Peyer's patch (tissue), 4 donors: ENCODE data around the gene RPL7A. TPM values are rescaled to one million over a fixed set of nuclear protein-coding genes. Genes with fewer than 3 reads are reported as not detected.

Experiments used
- DNase-seq, 3 donors: peaks; one replicate each; pipeline ENCODE4 v3.0.0-alpha.2; 2017 to 2019
- H3K27ac ChIP-seq, 4 donors: fragments of 200-600 bp; sonication (generic); one replicate each; pipeline ENCODE4 v1.5.1; 2016 to 2019
- H3K27me3 ChIP-seq, 2 donors: fragments of 200-600 bp; sonication (generic); one replicate each; pipeline ENCODE4 v1.5.1; 2019
- H3K36me3 ChIP-seq, 3 donors: fragments of 200-600 bp; sonication (generic); one replicate each; pipeline ENCODE4 v1.5.1; 2016 to 2019
- H3K4me1 ChIP-seq, 4 donors: fragments of 200-600 bp; sonication (generic); one replicate each; pipeline ENCODE4 v1.5.1; 2016 to 2019
- H3K4me3 ChIP-seq, 4 donors: fragments of 200-600 bp; sonication (generic); 1 replicate in 3 of 4; 2 replicates in 1 of 4; pipeline ENCODE4 v1.5.1; 2016 to 2019; ENCODE audit warnings: mild to moderate bottlenecking in 1 of 4
- H3K9me3 ChIP-seq, 4 donors: fragments of 200-600 bp; sonication (generic); one replicate each; pipeline ENCODE4 v1.5.1; 2016 to 2019; ENCODE audit warnings: mild to moderate bottlenecking in 1 of 4
- POLR2A ChIP-seq, 2 donors: fragments of 450-650 bp; IDR thresholded peaks; one replicate each; pipeline ENCODE4 v1.5.1; 2017; ENCODE audit warnings: antibody characterized with exemption in 2 of 2, mild to moderate bottlenecking in 2 of 2, moderate library complexity in 2 of 2
- total RNA-seq, 4 donors: library from RNA; depleted of rRNA; stranded (reverse); fragments of >200 nt; gene quantifications; one replicate each; pipeline ENCODE4 v1.1.0, GENCODE V29; 2016
- TF ChIP-seq, protein P1 (sequence below), 6 experiments: fragments of 450-650 bp in 4 of 6; fragments of 200-600 bp in 2 of 6; sonication (generic) in 1 of 6; IDR thresholded peaks; one replicate each; pipeline ENCODE4 v1.5.1; 2017 to 2019; ENCODE audit warnings: antibody characterized with exemption in 6 of 6, mild to moderate bottlenecking in 3 of 6, moderate library complexity in 1 of 6

The RPL7A gene
- total RNA-seq, 4 donors from 2014 or later, result 708 to 1,565 (median 870) TPM

DNA sequence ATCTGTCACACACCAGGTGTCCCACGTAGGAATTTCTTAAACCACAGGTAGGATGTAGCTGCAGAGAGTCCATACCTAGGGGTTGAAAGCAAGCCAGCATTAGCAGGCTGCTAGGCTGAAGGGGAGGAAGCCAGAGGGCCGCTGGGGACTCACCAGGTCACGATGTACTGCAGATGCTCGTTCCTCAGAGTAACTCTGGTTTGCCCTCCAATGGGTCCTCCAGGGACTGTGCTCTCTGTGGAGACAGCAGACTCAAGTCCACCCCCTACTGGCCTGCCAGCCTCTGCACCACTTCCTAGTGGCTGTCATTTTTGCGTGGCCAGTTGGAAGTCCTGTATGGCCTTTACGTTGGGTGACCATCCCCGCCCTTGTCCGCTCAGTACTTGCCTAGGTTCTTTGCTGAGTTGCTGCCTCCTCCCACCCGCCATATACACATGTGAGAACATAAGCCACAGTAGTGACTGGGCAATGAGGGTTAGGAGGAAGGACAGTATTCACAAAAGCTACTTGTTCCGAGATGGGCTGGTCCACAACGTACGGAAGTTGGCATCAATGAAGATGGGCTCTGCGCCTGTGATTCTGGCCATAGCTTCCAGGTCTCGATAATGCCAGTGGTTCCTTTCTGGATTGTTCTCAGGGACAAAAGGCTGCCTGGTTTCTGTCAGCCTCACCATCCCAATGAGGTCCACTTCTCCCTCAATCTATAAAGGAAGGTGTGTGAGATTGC is 4.1 kb downstream of the RPL7A start:
- H3K27me3 ChIP-seq, result no peaks in the 10 kb centered on the region
- DNase-seq, result peak in 2 of 3 donors; percentile 39 to 67
- H3K4me3 ChIP-seq, result no peak overlapping the region
- H3K9me3 ChIP-seq, result no peaks in the 10 kb centered on the region
- peaks cover 0 to 50% (median 3%) of the 10 kb centered on the region in 3 donors for H3K36me3 ChIP-seq
- H3K4me1 ChIP-seq, result peaks cover 0 to 29% (median 20%) of the 10 kb centered on the region in 4 donors
- no peak for TF ChIP-seq POLR2A (IDR thresholded peaks at IDR 0.05)
- TF ChIP-seq, protein P1, sequence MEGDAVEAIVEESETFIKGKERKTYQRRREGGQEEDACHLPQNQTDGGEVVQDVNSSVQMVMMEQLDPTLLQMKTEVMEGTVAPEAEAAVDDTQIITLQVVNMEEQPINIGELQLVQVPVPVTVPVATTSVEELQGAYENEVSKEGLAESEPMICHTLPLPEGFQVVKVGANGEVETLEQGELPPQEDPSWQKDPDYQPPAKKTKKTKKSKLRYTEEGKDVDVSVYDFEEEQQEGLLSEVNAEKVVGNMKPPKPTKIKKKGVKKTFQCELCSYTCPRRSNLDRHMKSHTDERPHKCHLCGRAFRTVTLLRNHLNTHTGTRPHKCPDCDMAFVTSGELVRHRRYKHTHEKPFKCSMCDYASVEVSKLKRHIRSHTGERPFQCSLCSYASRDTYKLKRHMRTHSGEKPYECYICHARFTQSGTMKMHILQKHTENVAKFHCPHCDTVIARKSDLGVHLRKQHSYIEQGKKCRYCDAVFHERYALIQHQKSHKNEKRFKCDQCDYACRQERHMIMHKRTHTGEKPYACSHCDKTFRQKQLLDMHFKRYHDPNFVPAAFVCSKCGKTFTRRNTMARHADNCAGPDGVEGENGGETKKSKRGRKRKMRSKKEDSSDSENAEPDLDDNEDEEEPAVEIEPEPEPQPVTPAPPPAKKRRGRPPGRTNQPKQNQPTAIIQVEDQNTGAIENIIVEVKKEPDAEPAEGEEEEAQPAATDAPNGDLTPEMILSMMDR (IDR thresholded peaks at IDR 0.05), result peak in 4 of 6 experiments; percentile 42 to 63 (median 56)
- no peak overlapping the region for H3K27ac ChIP-seq

DNA sequence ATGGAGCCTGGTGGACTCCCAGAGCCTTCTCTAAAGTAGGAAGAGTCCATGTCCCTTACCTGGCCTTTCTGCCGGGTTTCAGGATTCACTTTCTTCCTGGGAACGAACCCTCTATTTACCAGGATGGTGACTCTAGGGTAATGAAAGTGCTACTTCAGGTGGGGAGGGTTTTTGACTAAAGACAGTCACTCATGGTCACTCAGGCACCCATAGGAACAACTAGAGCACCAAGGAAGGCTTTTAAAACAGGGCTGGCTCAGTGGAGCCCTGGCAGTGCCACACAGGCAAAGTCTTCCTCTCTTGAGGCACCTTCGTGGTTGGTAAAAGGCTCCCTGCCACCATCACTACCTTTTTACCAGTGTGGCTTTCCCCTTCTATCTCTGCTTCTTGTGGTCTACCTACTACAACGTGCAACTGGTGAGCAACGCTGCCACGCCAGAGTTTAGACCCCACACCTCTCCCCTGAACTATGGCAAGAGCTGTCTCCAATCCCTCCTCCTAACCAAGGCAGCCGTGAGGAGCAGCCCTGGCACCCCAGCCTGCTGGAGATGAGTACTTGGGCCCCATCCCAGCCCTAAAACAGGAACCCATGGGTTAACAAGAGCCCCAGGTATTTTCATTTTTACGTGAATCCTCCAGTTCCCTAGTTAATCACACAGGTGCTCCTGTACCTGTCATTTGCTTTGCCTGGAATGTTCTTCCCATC is 4.8 kb downstream of the RPL7A start:
- no peaks in the 10 kb centered on the region for H3K9me3 ChIP-seq
- no peak overlapping the region for H3K4me3 ChIP-seq
- H3K36me3 ChIP-seq, result peaks cover 0 to 50% (median 3%) of the 10 kb centered on the region in 3 donors
- TF ChIP-seq, protein P1 (IDR thresholded peaks at IDR 0.05), result no peak
- TF ChIP-seq POLR2A (IDR thresholded peaks at IDR 0.05), result no peak
- no peak for DNase-seq
- H3K27ac ChIP-seq, result no peak overlapping the region
- H3K27me3 ChIP-seq, result no peaks in the 10 kb centered on the region
- H3K4me1 ChIP-seq, result peaks cover 0 to 35% (median 19%) of the 10 kb centered on the region in 4 donors

DNA sequence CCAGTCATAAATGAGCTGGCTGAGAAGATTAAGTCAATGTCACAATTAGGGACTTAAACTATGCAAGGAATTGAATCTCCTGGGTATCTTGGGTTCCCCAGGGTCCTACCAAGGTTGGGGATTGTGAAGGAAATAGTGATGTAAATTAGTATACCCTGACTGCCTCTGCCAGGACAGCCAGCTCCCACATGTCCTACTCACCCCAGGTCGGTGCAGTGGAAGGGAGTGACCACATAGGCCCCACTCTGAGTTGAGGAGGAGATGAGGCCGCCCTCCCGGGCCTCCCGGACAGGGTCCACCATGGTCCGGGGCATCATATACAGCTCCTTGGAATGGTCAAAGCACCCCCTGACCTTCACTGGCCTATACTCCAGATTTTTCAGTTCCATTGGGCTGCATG is 5.5 kb downstream of the RPL7A start:
- no peak for TF ChIP-seq POLR2A (IDR thresholded peaks at IDR 0.05)
- TF ChIP-seq, protein P1 (IDR thresholded peaks at IDR 0.05), result no peak
- Histone ChIP-seq H3K27ac (no peak overlapping the region), H3K27me3 (no peaks in the 10 kb centered on the region), H3K9me3 (no peaks in the 10 kb centered on the region), H3K4me3 (no peak overlapping the region), H3K4me1 (peaks cover 0 to 38% (median 19%) of the 10 kb centered on the region in 4 donors), H3K36me3 (peaks cover 0 to 50% (median 3%) of the 10 kb centered on the region in 3 donors)
- no peak for DNase-seq

DNA sequence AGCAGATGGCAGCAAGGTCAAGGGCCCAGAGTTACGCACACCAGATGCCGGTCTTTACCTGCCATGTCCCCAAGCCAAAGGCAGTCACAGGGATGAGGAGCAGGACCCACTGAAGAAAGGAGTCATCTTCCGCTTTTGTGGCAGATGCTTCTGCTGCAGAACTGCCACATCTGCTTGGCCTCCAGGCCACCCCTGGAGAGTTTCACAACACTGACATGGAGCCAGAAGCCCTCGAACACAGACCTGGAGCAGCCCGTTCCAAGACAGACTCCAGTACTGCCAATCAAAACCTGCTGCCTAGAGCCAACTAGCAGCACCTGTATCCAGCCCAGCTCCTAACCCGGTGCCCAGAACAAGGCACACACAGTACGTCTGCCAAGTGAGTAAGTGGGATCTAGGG is 6.7 kb downstream of the RPL7A start:
- Histone ChIP-seq H3K4me1 (peaks cover 0 to 34% (median 10%) of the 10 kb centered on the region in 4 donors), H3K36me3 (peaks cover 0 to 49% (median 3%) of the 10 kb centered on the region in 3 donors), H3K27me3 (no peaks in the 10 kb centered on the region), H3K27ac (no peak overlapping the region), H3K9me3 (no peaks in the 10 kb centered on the region), H3K4me3 (no peak overlapping the region)
- no peak for DNase-seq
- TF ChIP-seq, protein P1 (IDR thresholded peaks at IDR 0.05), result no peak

DNA sequence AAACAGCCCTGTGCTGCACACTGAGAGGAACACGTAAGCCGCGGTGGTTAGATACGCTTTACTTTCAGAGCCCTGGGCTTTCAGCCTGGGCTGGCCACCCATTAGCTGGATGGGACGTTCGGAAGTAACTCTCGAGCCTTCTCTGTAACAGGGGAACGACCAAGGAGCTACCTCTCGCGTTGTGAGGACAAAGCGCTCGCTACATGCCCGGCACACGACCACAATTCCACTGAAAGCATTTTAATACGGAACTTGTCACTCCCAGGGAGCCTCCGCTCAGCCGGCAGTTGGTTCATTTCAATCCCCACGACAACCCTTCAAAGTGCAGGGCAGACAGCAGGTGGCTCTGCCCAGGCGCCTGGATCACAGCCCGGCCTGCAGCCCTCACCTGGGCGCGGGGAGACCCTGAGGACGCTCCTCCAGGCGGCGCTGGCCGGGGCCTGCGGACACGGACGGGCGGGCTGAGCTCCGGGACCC is 7.9 kb downstream of the RPL7A start:
- peak overlapping the region; percentile 72 to 88 (median 80) for H3K27ac ChIP-seq
- H3K27me3 ChIP-seq, result no peaks in the 10 kb centered on the region
- no peak for TF ChIP-seq POLR2A (IDR thresholded peaks at IDR 0.05)
- TF ChIP-seq, protein P1 (IDR thresholded peaks at IDR 0.05), result no peak
- H3K4me3 ChIP-seq, result peak overlapping the region; percentile 70 to 91 (median 84)
- no peaks in the 10 kb centered on the region for H3K9me3 ChIP-seq
- peak in 1 of 3 donors; percentile 62 for DNase-seq
- peaks cover 0 to 48% (median 0%) of the 10 kb centered on the region in 3 donors for H3K36me3 ChIP-seq
- peaks cover 0 to 41% (median 10%) of the 10 kb centered on the region in 4 donors for H3K4me1 ChIP-seq
